Measurements from ENCODE around the gene ENOX2. TPM values are rescaled to one million over a fixed set of nuclear protein-coding genes. Genes with fewer than 3 reads are reported as not detected.

The ENOX2 gene
- total and polyA plus RNA-seq, 2 of the 13 experiments (the other 11 are each of a cell fraction or from before 2014, with no cell fraction given), result 5.9 to 8.5 TPM

DNA sequence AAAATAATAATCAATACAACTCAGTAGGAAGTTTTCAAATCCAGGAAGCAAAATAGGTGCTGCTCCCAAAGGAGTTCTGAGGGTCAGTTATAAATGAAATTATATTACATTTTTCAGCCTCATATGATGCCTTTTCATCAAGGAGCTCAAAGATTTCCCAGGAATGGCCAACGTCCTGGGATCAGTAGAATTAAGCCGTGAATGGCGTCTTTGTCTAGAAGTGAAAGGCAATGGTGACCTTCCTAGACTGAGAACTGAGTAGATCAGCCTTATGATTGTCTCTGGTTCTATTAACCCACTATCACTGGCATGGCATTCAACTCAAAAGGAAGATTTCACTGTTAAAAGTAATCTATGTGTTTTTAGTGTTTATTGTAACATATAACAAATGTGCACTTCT, 74.4 kb downstream of the ENOX2 start (continued):
- TF ChIP-seq, protein P1, sequence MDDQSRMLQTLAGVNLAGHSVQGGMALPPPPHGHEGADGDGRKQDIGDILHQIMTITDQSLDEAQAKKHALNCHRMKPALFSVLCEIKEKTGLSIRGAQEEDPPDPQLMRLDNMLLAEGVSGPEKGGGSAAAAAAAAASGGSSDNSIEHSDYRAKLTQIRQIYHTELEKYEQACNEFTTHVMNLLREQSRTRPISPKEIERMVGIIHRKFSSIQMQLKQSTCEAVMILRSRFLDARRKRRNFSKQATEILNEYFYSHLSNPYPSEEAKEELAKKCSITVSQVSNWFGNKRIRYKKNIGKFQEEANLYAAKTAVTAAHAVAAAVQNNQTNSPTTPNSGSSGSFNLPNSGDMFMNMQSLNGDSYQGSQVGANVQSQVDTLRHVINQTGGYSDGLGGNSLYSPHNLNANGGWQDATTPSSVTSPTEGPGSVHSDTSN (CRISPR knock-in tag; IDR thresholded peaks at IDR 0.05; ENCODE audit: borderline replicate concordance), result no peak
- TF ChIP-seq MYC (CRISPR knock-in tag; IDR thresholded peaks at IDR 0.05; ENCODE audit: borderline replicate concordance), result no peak
- TF ChIP-seq TP53 (CRISPR knock-in tag; conservative IDR thresholded peaks at IDR 0.05), result no peak
- TF ChIP-seq, protein P2, sequence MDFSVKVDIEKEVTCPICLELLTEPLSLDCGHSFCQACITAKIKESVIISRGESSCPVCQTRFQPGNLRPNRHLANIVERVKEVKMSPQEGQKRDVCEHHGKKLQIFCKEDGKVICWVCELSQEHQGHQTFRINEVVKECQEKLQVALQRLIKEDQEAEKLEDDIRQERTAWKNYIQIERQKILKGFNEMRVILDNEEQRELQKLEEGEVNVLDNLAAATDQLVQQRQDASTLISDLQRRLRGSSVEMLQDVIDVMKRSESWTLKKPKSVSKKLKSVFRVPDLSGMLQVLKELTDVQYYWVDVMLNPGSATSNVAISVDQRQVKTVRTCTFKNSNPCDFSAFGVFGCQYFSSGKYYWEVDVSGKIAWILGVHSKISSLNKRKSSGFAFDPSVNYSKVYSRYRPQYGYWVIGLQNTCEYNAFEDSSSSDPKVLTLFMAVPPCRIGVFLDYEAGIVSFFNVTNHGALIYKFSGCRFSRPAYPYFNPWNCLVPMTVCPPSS (IDR thresholded peaks at IDR 0.05), result no peak

DNA sequence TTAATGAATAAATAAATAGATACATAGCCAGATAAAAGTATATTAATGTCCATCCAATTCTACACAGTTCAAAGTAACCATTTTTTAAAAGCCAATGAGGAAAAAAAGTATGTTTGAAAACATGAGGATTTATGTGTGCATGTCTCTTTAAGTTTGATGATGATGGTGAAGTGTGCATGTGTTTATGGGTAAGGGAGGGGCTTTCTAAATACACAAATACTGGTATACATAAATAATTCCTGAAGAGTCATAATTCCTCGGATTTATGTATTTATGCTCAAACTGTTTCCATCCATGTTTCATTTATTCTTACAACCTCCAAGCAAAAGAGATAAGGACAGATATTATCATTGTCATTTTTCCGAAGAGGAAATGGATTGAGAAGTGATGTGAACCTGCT, 75.4 kb downstream of the ENOX2 start:
- WGBS (ENCODE audit: low lambda C conversion rate), result 100% methylated on average over 2 of the region's 2 CpGs
- H3K27me3 ChIP-seq (ENCODE audit: control insufficient read depth in 1 of 2, insufficient read depth in 2 of 2, low read length in 2 of 2), result no peaks in the 10 kb centered on the region
- intact Hi-C loops (cut with micrococcal nuclease; ENCODE audit: unreplicated experiment) (no loop called here), in situ Hi-C loops (cut with HindIII; ENCODE audit: extremely low pct_ligation_motif_present, low pct_unique_long_range_greater_than_20kb) (no loop called here)
- no peak overlapping the region for H3K4me2 ChIP-seq (ENCODE audit: low read depth, low read length)
- no peak overlapping the region for H3K27ac ChIP-seq (ENCODE audit: extremely low read length, insufficient read depth, low read length)
- DNase-seq (ENCODE audit: low spot score), result no peak
- FAIRE-seq, result peak; percentile 57
- ChIA-PET POLR2A (no interaction called here), CTCF (ENCODE audit: low intra/inter-chr PET ratio, low total read pairs) (no interaction called here)
- no peak overlapping the region for H3K4me3 ChIP-seq (replicated peaks in 1 of 3; ENCODE audit: insufficient read depth in 1 of 3, low read depth in 2 of 3, low read length in 3 of 3)
- no peak overlapping the region for H3K9ac ChIP-seq (ENCODE audit: insufficient read depth, low read depth, low read length)
- TF ChIP-seq, protein P3, sequence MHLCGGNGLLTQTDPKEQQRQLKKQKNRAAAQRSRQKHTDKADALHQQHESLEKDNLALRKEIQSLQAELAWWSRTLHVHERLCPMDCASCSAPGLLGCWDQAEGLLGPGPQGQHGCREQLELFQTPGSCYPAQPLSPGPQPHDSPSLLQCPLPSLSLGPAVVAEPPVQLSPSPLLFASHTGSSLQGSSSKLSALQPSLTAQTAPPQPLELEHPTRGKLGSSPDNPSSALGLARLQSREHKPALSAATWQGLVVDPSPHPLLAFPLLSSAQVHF (CRISPR knock-in tag; IDR thresholded peaks at IDR 0.05), result no peak
- TF ChIP-seq, protein P4, sequence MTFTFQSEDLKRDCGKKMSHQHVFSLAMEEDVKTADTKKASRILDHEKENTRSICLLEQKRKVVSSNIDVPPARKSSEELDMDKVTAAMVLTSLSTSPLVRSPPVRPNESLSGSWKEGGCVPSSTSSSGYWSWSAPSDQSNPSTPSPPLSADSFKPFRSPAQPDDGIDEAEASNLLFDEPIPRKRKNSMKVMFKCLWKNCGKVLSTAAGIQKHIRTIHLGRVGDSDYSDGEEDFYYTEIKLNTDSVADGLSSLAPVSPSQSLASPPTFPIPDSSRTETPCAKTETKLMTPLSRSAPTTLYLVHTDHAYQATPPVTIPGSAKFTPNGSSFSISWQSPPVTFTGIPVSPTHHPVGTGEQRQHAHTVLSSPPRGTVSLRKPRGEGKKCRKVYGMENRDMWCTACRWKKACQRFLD (CRISPR knock-in tag; IDR thresholded peaks at IDR 0.05; ENCODE audit: borderline replicate concordance), result no peak
- TF ChIP-seq THYN1 (CRISPR knock-in tag; IDR thresholded peaks at IDR 0.05; ENCODE audit: borderline replicate concordance, low read depth) (no peak), CREM (IDR thresholded peaks at IDR 0.05) (no peak), CREM (CRISPR knock-in tag; IDR thresholded peaks at IDR 0.05) (no peak), NPAS2 (CRISPR knock-in tag; IDR thresholded peaks at IDR 0.05; ENCODE audit: borderline replicate concordance) (no peak), IKZF4 (CRISPR knock-in tag; IDR thresholded peaks at IDR 0.05; ENCODE audit: borderline replicate concordance, low read depth, not compliant biosample characterization) (no peak), RBFOX2 (IDR thresholded peaks at IDR 0.05; ENCODE audit: low read depth, low read length) (no peak), ARID2 (CRISPR knock-in tag; IDR thresholded peaks at IDR 0.05; ENCODE audit: borderline replicate concordance) (no peak), ZNF234 (CRISPR knock-in tag; conservative IDR thresholded peaks at IDR 0.05) (no peak), DNMT1 (CRISPR knock-in tag; IDR thresholded peaks at IDR 0.05) (no peak), RBM39 (IDR thresholded peaks at IDR 0.05; ENCODE audit: low read depth, low read length, poor library complexity, severe bottlenecking) (no peak), PTBP1 (IDR thresholded peaks at IDR 0.05; ENCODE audit: low read depth, low read length, poor library complexity, severe bottlenecking) (no peak), PPARG (CRISPR knock-in tag; conservative IDR thresholded peaks at IDR 0.05) (no peak), HIVEP1 (CRISPR knock-in tag; IDR thresholded peaks at IDR 0.05) (no peak), MAZ (IDR thresholded peaks at IDR 0.05; ENCODE audit: borderline replicate concordance, low read depth, low read length) (no peak), MAZ (CRISPR knock-in tag; IDR thresholded peaks at IDR 0.05; ENCODE audit: low read depth) (no peak)
- no peaks in the 10 kb centered on the region for H3K4me1 ChIP-seq (ENCODE audit: insufficient read depth, low read length)
- no peaks in the 10 kb centered on the region for H3K9me3 ChIP-seq (ENCODE audit: low read length)
- no peak for ATAC-seq
- BruUV-seq (replicated peaks), result no TSS peak
- no peaks in the 10 kb centered on the region for H3K36me3 ChIP-seq (replicated peaks in 1 of 2; ENCODE audit: control insufficient read depth in 1 of 2, insufficient read depth in 2 of 2, low read length in 2 of 2)
- no peaks in the 10 kb centered on the region for H3K79me2 ChIP-seq (ENCODE audit: insufficient read depth, low read length)
- H4K20me1 ChIP-seq (ENCODE audit: insufficient read depth, low read length), result no peaks in the 10 kb centered on the region
- no peak overlapping the region for H2AFZ ChIP-seq (ENCODE audit: low read length)

Measured in HepG2 (cell line).